Keratinocyte (primary cell): ENCODE measurements around the gene GRM4. TPM values are rescaled to one million over a fixed set of nuclear protein-coding genes. Genes with fewer than 3 reads are reported as not detected.

Experiments used
- DNase-seq: peaks from one replicate; pipeline ENCODE4 v3.0.0-alpha.2; 2011; ENCODE audit warnings: low read depth, missing footprints, low spot score
- FAIRE-seq: peaks from 2 replicates; lab custom pipeline; 2011; peaks lifted over from hg19 to GRCh38; lab: Jason Lieb, UNC
- H2AFZ ChIP-seq: 2 replicates; pipeline ENCODE4 v1.6.0; 2012; ENCODE audit warnings: low read length, control low read depth, inconsistent platforms; ENCODE audit not compliant: control insufficient read depth
- H3K27ac ChIP-seq: 2 replicates; pipeline ENCODE4 v1.5.1; 2011; ENCODE audit warnings: low read length; ENCODE audit not compliant: control insufficient read depth, insufficient read depth
- H3K27me3 ChIP-seq: 3 replicates; pipeline ENCODE4 v1.6.0; 2011; ENCODE audit warnings: low read length; ENCODE audit not compliant: control insufficient read depth, insufficient read depth; ENCODE audit errors: extremely low read depth
- H3K36me3 ChIP-seq, 2 experiments: 2 replicates in 1 of 2; 3 replicates in 1 of 2; pipeline ENCODE4 v1.5.1; 2011; ENCODE audit warnings: low read length in 2 of 2, mild to moderate bottlenecking in 1 of 2; ENCODE audit not compliant: control insufficient read depth in 2 of 2, insufficient read depth in 2 of 2; ENCODE audit errors: extremely low read depth in 1 of 2
- H3K4me1 ChIP-seq: 3 replicates; pipeline ENCODE4 v1.5.1; 2011; ENCODE audit warnings: low read length; ENCODE audit not compliant: control insufficient read depth, insufficient read depth; ENCODE audit errors: extremely low read depth
- H3K4me2 ChIP-seq: 3 replicates; pipeline ENCODE4 v1.6.0; 2011; ENCODE audit warnings: low read depth, low read length; ENCODE audit not compliant: control insufficient read depth, insufficient read depth; ENCODE audit errors: extremely low read depth
- H3K4me3 ChIP-seq, 3 experiments: fragments of 200-600 bp in 1 of 3; sonication (generic) in 1 of 3; 2 replicates in 2 of 3; 3 replicates in 1 of 3; pipeline ENCODE4 v1.5.1; 2011 to 2016; ENCODE audit warnings: low read length in 3 of 3, mild to moderate bottlenecking in 3 of 3, control low read depth in 2 of 3, inconsistent platforms in 1 of 3, low read depth in 1 of 3, mixed read lengths in 1 of 3, mixed run types in 1 of 3, moderate library complexity in 1 of 3; ENCODE audit not compliant: control insufficient read depth in 2 of 3, insufficient read depth in 2 of 3; ENCODE audit errors: extremely low read depth in 1 of 3
- H3K79me2 ChIP-seq: 2 replicates; pipeline ENCODE4 v1.6.0; 2012; ENCODE audit warnings: low read length; ENCODE audit not compliant: control insufficient read depth, insufficient read depth
- H3K9ac ChIP-seq: 3 replicates; pipeline ENCODE4 v1.6.0; 2011; ENCODE audit warnings: low read length; ENCODE audit not compliant: control insufficient read depth, insufficient read depth; ENCODE audit errors: extremely low read depth
- H3K9me1 ChIP-seq: 3 replicates; pipeline ENCODE4 v1.6.0; 2011; ENCODE audit warnings: low read length; ENCODE audit not compliant: control insufficient read depth, insufficient read depth; ENCODE audit errors: extremely low read depth
- H3K9me3 ChIP-seq: 2 replicates; pipeline ENCODE4 v1.5.1; 2012; ENCODE audit warnings: low read depth, low read length; ENCODE audit not compliant: control insufficient read depth
- H4K20me1 ChIP-seq: 3 replicates; pipeline ENCODE4 v1.6.0; 2011; ENCODE audit warnings: low read length; ENCODE audit not compliant: control insufficient read depth, insufficient read depth; ENCODE audit errors: extremely low read depth
- EZH2 ChIP-seq: IDR thresholded peaks from one replicate; pipeline ENCODE4 v1.6.1; 2012; ENCODE audit warnings: inconsistent platforms, mild to moderate bottlenecking, low read length, moderate library complexity
- dilution Hi-C: fragments of 300-500 bp; cut with MboI; formaldehyde crosslinking; loops from one replicate; pipeline ENCODE4 v1.7.0; 2020; ENCODE audit warnings: low sequenced_read_pairs; ENCODE audit not compliant: extremely low pct_ligation_motif_present
- polyA plus RNA-seq, 5 experiments: library from polyadenylated mRNA; depleted of rRNA in 3 of 5; stranded (reverse) in 3 of 5; stranded (forward) in 1 of 5; unstranded in 1 of 5; fragments of >200 nt; gene quantifications; 1 replicate in 1 of 5; 2 replicates in 3 of 5; 3 replicates in 1 of 5; pipeline versions ENCODE4 v1.2.1 to v1.2.3, GENCODE V29; 2011 to 2012; ENCODE audit warnings: missing spikeins in 2 of 5, low read depth in 1 of 5, low replicate concordance in 1 of 5
- TF ChIP-seq, protein P1 (sequence below), 3 experiments: IDR thresholded peaks in 1 of 3; conservative IDR thresholded peaks in 1 of 3; optimal IDR thresholded peaks in 1 of 3; 2 replicates in 2 of 3; 3 replicates in 1 of 3; pipeline versions ENCODE3 to v1.5.1; 2011; ENCODE audit warnings: low read length in 3 of 3, mild to moderate bottlenecking in 3 of 3, moderate library complexity in 2 of 3, control low read depth in 1 of 3, inconsistent platforms in 1 of 3; ENCODE audit not compliant: insufficient read depth in 2 of 3; ENCODE audit errors: extremely low read depth in 1 of 3

GRM4 gene
- polyA plus RNA-seq, 1 donor (not counting 4 experiments of a cell fraction or from before 2014, with no cell fraction given) = not detected

DNA sequence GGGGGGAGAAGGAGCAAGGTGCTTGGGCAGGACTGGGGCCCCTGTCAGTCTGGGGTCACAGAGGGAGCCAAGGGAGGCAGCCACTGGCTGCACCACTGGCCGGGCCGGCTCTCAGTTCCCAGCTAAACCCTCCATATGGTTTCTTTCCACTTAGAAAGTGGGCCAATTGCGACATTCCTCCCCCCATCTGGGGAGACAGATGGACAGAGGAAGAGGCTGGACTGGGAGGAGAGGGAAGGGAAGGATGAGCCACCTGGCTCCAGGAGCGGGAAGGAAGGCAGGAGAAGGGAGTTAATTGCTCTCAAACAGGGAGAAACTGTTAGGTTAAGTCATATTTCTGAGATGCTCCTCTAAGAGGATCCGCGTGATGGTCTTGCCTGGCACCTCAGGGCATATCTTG lies 82.2 kb downstream of the GRM4 start:
- H3K27ac ChIP-seq = no peak overlapping the region
- peaks cover 7% of the 10 kb centered on the region for H3K4me1 ChIP-seq
- TF ChIP-seq, protein P1, sequence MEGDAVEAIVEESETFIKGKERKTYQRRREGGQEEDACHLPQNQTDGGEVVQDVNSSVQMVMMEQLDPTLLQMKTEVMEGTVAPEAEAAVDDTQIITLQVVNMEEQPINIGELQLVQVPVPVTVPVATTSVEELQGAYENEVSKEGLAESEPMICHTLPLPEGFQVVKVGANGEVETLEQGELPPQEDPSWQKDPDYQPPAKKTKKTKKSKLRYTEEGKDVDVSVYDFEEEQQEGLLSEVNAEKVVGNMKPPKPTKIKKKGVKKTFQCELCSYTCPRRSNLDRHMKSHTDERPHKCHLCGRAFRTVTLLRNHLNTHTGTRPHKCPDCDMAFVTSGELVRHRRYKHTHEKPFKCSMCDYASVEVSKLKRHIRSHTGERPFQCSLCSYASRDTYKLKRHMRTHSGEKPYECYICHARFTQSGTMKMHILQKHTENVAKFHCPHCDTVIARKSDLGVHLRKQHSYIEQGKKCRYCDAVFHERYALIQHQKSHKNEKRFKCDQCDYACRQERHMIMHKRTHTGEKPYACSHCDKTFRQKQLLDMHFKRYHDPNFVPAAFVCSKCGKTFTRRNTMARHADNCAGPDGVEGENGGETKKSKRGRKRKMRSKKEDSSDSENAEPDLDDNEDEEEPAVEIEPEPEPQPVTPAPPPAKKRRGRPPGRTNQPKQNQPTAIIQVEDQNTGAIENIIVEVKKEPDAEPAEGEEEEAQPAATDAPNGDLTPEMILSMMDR (optimal IDR thresholded peaks at IDR 0.05 in 1 of 3, IDR thresholded peaks at IDR 0.05 in 1 of 3, conservative IDR thresholded peaks at IDR 0.05 in 1 of 3; ENCODE audit: extremely low read depth in 1 of 3, insufficient read depth in 2 of 3, low read length in 3 of 3) = no peak
- no peak for TF ChIP-seq EZH2
- H3K36me3 ChIP-seq = no peaks in the 10 kb centered on the region
- DNase-seq = no peak
- no peak overlapping the region for H3K4me2 ChIP-seq
- FAIRE-seq = no peak
- dilution Hi-C loops = no loop called here
- H3K9ac ChIP-seq = no peak overlapping the region
- H3K79me2 ChIP-seq = no peaks in the 10 kb centered on the region
- H2AFZ ChIP-seq = no peak overlapping the region
- H3K9me3 ChIP-seq = no peaks in the 10 kb centered on the region
- no peaks in the 10 kb centered on the region for H4K20me1 ChIP-seq
- no peaks in the 10 kb centered on the region for H3K9me1 ChIP-seq
- no peak overlapping the region for H3K4me3 ChIP-seq
- H3K27me3 ChIP-seq = peaks cover 65% of the 10 kb centered on the region

DNA sequence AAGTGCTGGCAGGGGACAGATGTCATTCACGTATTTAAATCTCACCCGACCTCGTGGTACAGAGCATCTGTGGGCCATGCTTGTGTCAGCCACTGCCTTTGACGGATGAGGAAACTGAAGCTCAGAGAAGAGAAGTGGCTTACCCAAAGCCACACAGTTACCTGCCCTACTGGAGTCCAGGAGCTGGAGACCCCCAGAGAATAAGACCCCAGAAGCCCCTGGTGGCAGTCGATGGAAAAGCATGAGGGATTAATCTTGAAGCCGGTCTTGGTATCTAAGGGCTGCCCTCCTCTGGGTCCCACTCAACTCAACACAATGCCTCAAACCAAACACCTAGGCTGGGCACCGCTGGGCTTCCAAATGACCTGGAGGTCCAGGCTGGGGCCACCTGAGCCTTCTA lies 83.1 kb downstream of the GRM4 start:
- Histone ChIP-seq H3K9ac (no peak overlapping the region), H3K4me3 (no peak overlapping the region), H4K20me1 (no peaks in the 10 kb centered on the region), H3K9me1 (no peaks in the 10 kb centered on the region), H3K79me2 (no peaks in the 10 kb centered on the region), H3K9me3 (no peaks in the 10 kb centered on the region), H2AFZ (no peak overlapping the region), H3K4me1 (peaks cover 7% of the 10 kb centered on the region), H3K27me3 (peaks cover 57% of the 10 kb centered on the region), H3K4me2 (no peak overlapping the region), H3K27ac (no peak overlapping the region), H3K36me3 (no peaks in the 10 kb centered on the region)
- dilution Hi-C loops = no loop called here
- DNase-seq (no peak), FAIRE-seq (no peak)
- TF ChIP-seq, protein P1 (optimal IDR thresholded peaks at IDR 0.05 in 1 of 3, IDR thresholded peaks at IDR 0.05 in 1 of 3, conservative IDR thresholded peaks at IDR 0.05 in 1 of 3; ENCODE audit: extremely low read depth in 1 of 3, insufficient read depth in 2 of 3, low read length in 3 of 3) = peak in 2 of 3 experiments; percentile 8 to 32
- no peak for TF ChIP-seq EZH2
